Measurements from ENCODE around the gene ZFAND6. TPM values are rescaled to one million over a fixed set of nuclear protein-coding genes. Genes with fewer than 3 reads are reported as not detected.
"Not testable (repeated sequence)": the region's sequence is repeated elsewhere in the genome, so short reads cannot be mapped to it uniquely, and the experiment has no call there.

ZFAND6 gene
- total RNA-seq: 62.8 TPM
- long read RNA-seq, transcript ZFAND6-201 (7 exons, 1,814 nt): minor isoform, 10 of 110 reads
- long read RNA-seq, transcript ZFAND6-220 (6 exons, 891 nt): major isoform, 64 of 110 reads
- long read RNA-seq, transcript ZFAND6-213 (6 exons, 1,446 nt): minor isoform, 11 of 110 reads
- long read RNA-seq, partial matches to known transcripts: 9 of 110 reads
- long read RNA-seq, other reads (novel, unspliced or antisense): 13 of 110 reads

DNA sequence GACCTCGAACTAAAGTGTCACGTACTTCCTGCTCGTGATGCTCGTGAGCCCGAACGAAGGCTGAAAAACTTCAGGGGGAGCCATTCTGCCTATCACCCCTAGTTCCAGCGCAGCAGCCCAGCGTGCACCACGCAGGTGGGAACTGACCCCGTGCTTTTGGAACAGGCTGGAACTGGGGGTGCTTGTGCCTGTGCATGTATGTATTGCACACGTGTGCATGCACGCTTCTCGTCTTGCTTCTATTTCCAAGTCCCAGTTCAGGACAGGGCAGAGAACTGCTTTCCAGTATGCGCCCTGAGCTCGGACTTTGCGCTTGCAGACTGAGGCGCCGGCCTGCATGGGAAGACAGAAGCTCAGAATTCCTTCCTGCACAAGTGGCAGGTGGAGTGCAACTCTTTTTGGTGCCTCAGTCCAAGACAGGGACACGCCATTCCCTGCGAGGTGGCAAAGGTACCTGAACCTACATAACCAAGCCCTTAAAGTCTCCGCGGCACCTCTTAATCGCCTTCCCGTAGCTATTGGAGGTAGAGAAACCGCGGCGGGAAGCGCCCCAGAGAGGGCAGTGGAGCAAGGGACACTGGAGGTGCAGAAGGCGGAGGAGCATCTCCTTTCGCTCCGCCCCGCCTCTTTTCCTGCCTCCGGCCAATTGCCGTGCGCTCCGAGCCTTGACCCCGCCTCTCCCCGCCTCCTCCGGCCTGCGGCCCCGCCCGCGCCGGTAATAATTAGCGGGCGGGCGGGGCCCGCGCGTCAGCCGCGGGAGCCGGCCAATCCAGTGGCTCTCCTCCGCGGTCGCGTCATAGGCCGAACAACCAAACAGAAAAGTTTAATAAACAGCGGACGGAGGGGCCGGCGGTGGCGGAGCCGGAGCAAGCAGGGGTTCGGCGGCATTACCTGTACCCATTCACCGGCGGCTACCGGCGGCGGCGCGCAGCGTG lies at the start of gene ZFAND6:
Gene ZFAND6, plus strand, starts transcription at position 826 of the 935 bp plus-strand sequence. CDS start 60,669 bp downstream, outside the sequence.
- ATAC-seq (ENCODE audit: poor library complexity): peak; percentile 98
- intact Hi-C loops (cut with DNase I): no loop called here
- DNase-seq: peak; percentile 97

GRCh38 chr15:80010131-80010673 lies 49.3 kb upstream of the ZFAND6 start:
- intact Hi-C loops (cut with DNase I): no loop called here
- no peak for DNase-seq
- no peak for ATAC-seq (ENCODE audit: poor library complexity)

DNA sequence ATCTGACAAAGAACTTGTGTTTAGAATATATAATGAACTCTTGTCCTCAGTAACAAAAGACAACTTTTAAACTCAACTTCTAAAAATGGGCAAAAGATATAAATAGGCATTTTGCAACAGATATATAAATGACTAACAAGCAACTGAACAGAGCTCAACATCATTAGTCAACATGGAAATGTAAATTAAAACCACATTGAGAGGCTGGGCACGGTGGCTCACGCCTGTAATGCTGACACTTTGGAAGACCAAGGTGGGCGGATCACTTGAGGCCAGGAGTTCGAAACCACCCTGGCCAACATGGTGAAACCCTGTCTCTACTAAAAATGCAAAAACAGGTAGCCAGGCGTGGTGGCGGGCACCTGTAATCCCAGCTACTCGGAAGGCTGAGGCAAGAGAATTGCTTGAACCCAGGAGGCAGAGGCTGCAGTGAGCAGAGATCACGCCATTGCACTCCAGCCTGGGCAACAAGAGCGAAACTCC lies 48.4 kb upstream of the ZFAND6 start:
- intact Hi-C loops (cut with DNase I); ATAC-seq (ENCODE audit: poor library complexity); DNase-seq: not testable (repeated sequence)

DNA sequence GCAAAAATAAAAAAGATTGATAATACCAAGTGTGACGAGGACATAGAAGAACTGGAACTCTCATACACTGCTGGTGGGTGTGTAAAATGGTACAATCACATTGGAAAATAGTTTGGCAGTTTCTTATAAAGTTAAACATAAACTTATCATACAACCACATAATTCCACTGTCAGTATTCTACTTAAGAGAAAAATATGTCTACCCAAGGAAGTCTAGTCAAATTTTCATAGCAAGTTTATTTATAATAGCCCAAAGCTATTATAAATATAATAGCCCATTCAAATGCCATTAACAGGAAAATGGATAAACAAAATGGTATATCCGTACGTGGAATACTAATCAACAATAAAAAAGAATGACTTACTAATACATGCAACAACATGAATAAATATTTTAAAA lies 47.9 kb upstream of the ZFAND6 start:
- DNase-seq (no peak), ATAC-seq (ENCODE audit: poor library complexity) (no peak)
- intact Hi-C loops (cut with DNase I): no loop called here

DNA sequence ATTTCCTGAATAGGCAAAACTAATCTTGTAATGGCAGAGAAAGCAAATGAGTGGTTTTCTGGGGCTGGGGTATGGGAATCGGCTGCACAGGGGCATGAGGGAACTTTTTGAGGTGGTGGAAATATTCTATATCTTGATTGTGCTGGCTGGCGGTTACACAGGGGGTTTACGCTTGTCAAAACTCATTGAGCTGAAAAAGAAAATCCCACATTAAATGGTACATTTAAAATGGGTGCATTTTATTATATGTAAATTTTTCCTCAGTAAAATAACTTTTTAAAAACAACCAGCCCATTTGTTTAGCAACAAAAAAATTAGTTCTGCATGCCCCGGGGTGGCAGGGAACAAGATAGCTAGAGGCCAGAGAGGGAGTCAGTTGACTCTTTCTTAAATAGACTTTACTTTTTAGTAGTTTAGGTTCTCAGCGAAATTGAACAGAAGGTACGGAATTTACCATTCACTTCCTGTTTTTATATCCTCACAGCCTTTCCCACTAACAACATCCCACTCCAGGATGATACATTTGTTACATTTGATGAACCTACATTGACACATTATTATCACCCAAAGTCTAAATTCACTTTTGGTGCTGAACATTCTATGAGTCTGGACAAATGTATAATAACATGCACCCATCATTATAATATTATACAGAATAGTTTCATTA lies 47.3 kb upstream of the ZFAND6 start:
- intact Hi-C loops (cut with DNase I): no loop called here
- ATAC-seq (ENCODE audit: poor library complexity): no peak
- no peak for DNase-seq

DNA sequence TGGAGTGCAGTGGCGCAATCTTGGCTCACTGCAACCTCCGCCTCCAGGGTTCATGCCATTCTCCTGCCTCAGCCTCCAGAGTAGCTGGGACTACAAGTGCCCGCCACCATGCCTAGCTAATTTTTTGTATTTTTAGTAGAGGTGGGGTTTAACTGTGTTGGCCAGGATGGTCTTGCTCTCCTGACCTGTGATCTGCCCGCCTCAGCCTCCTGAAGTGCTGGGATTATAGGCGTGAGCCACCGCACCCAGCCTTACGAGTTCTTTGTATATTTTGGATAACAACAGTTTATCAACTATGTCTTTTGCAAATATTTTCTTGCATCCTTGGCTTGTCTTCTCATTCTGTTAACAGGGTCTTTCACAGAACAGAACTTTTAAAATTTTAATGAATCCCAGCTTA lies 45.3 kb upstream of the ZFAND6 start:
- intact Hi-C loops (cut with DNase I); DNase-seq; ATAC-seq (ENCODE audit: poor library complexity): not testable (repeated sequence)

DNA sequence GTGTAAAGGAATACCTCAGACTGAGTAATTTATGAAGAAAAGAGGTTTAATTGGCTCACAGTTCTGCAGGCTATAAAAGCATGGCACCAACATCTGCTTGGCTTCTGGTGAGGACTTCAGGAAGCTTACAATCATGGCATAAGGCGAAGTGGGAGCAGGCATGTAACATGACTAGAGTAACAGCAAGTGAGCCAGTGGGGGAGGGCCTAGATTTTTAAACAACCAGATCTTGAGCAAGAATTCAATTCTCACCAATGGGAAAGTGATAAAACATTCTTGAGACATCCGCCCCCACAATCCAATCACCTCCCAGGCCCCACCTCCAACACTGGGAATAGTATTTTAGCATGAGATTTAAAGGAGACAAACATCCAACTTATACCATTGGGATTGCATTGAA lies 44.3 kb upstream of the ZFAND6 start:
- intact Hi-C loops (cut with DNase I): no loop called here
- ATAC-seq (ENCODE audit: poor library complexity) (no peak), DNase-seq (no peak)

GRCh38 chr15:80016506-80016905 lies 43.0 kb upstream of the ZFAND6 start:
- DNase-seq; ATAC-seq (ENCODE audit: poor library complexity); intact Hi-C loops (cut with DNase I): not testable (repeated sequence)

GRCh38 chr15:80017139-80017538 lies 42.3 kb upstream of the ZFAND6 start:
- ATAC-seq (ENCODE audit: poor library complexity); intact Hi-C loops (cut with DNase I); DNase-seq: not testable (repeated sequence)

DNA sequence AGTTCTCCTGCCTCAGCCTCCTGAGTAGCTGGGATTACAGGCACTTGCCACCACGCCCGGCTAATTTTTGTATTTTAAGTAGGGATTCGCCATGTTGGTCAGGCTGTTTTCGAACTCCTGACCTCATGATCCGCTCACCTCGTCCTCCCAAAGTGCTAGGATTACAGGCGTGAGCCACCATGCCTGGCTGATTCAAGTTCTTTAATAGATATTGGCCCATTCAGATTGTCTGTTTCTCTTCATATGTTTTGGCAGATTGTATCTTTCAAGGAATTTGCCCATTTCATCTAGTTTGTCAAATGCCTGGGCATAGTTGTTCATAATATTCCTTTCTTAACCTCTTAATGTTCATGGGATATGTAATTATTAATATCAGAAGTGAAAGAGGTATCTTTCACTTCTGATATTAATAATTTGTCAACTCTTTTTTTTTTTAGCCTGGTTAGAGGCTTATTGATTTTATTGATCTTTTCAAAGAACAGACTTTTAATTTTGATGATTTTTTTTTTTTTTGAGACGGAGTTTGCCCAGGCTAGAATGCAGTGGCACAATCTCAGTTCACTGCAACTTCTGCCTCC lies 40.2 kb upstream of the ZFAND6 start:
- intact Hi-C loops (cut with DNase I): no loop called here
- DNase-seq (no peak), ATAC-seq (ENCODE audit: poor library complexity) (no peak)

DNA sequence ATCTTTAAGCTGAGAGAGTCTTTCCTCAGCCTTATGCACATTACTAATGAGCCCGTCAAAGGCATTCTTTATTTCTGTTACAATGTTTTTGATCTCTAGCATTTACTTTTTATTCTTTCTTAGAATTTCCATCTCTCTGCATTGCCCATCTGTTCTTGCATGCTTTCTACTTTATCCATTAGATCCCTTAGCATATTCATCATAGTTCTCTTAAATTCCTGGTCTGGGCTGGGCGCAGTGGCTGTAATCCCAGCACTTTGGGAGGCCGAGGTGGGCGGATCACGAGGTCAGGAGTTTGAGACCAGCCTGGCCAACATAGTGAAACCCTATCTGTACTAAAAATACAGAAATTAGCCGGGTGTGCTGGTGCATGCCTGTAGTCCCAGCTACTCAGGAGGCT lies 39.3 kb upstream of the ZFAND6 start:
- intact Hi-C loops (cut with DNase I); ATAC-seq (ENCODE audit: poor library complexity); DNase-seq: not testable (repeated sequence)

GRCh38 chr15:80020731-80021130 lies 38.7 kb upstream of the ZFAND6 start:
- no peak for DNase-seq
- intact Hi-C loops (cut with DNase I): no loop called here

GRCh38 chr15:80026310-80026709 lies 33.2 kb upstream of the ZFAND6 start:
- no peak for DNase-seq
- no peak for ATAC-seq (ENCODE audit: poor library complexity)
- intact Hi-C loops (cut with DNase I): no loop called here

More at GRCh38 chr15:80020731-80021130, 38.7 kb upstream of the ZFAND6 start:
- no peak for ATAC-seq (ENCODE audit: poor library complexity)

GRCh38 chr15:80026754-80027153 lies 32.7 kb upstream of the ZFAND6 start:
- no peak for ATAC-seq (ENCODE audit: poor library complexity)
- DNase-seq: no peak
- intact Hi-C loops (cut with DNase I): no loop called here

- DNase-seq (no peak), ATAC-seq (ENCODE audit: poor library complexity) (no peak)
- intact Hi-C loops (cut with DNase I): no loop called here
These were observed 30.5 kb upstream of the ZFAND6 start for GRCh38 chr15:80028937-80029336.

GRCh38 chr15:80031841-80032240 lies 27.6 kb upstream of the ZFAND6 start:
- ATAC-seq (ENCODE audit: poor library complexity) (peak; percentile 85), DNase-seq (peak; percentile 52)
- intact Hi-C loops (cut with DNase I): no loop called here

- no peak for DNase-seq
- intact Hi-C loops (cut with DNase I): no loop called here
- ATAC-seq (ENCODE audit: poor library complexity): no peak
These were observed 24.8 kb upstream of the ZFAND6 start for GRCh38 chr15:80034629-80035028.

DNA sequence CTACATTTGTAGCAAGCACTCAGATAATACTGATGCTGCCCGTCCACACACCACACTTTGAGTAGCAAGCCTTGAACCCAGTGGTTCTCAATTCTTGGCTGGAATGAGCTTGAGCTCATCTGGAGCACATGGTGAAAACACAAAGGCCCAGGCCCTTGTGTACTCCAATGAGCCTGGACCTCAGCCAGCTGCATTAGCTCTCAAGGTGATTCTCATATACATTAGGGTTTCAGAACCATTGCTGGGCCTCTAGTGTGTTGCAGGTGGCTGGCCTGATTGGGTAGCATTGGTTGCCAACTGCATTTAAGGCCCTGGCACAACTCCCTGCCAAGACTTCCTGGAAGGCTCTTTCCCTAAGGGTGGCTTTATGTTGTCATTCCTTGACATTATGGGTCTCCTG lies 23.4 kb upstream of the ZFAND6 start:
- no peak for ATAC-seq (ENCODE audit: poor library complexity)
- no peak for DNase-seq
- intact Hi-C loops (cut with DNase I): no loop called here

Measured in Right ventricle myocardium superior (tissue), 1 donor.